Right hindlimb (tissue), 1 donor: ENCODE results near the gene CRHR2.

ENCODE experiments used
- DNase-seq: peaks from one replicate; pipeline ENCODE4 v3.0.0-alpha.2; 2018

Gene CRHR2

GRCh38 chr7:30616318-30616717 is 65.9 kb downstream of the CRHR2 start:
- DNase-seq: no peak

- no peak for DNase-seq
Observed at GRCh38 chr7:30613366-30614325, 68.6 kb downstream of the CRHR2 start.

GRCh38 chr7:30612658-30613265 is 69.5 kb downstream of the CRHR2 start:
- DNase-seq: no peak

GRCh38 chr7:30605832-30606231 is 76.4 kb downstream of the CRHR2 start:
- no peak for DNase-seq

- DNase-seq: no peak
Observed at GRCh38 chr7:30604901-30605300, 77.4 kb downstream of the CRHR2 start.
